Endodermal cell (in vitro differentiated cells): ENCODE measurements around the gene ELMO1. TPM values are rescaled to one million over a fixed set of nuclear protein-coding genes. Genes with fewer than 3 reads are reported as not detected.

ENCODE experiments used
- DNase-seq: peaks from one replicate; pipeline ENCODE4 v3.0.0-alpha.2; 2017
- H3K27ac ChIP-seq: 2 replicates; pipeline ENCODE4 v1.5.1; 2013; ENCODE audit warnings: mild to moderate bottlenecking, low read depth, low read length, moderate library complexity
- H3K27me3 ChIP-seq: 2 replicates; pipeline ENCODE4 v1.6.1; 2013; ENCODE audit warnings: mild to moderate bottlenecking, low read length, moderate library complexity; ENCODE audit not compliant: insufficient read depth, control insufficient read depth, poor library complexity, severe bottlenecking
- H3K36me3 ChIP-seq: 2 replicates; pipeline ENCODE4 v1.7.0; 2013; ENCODE audit warnings: mild to moderate bottlenecking, low read length, moderate library complexity; ENCODE audit not compliant: control insufficient read depth, insufficient read depth
- H3K4me1 ChIP-seq: one replicate; pipeline ENCODE4 v1.7.0; 2013; ENCODE audit warnings: low read length; ENCODE audit not compliant: control insufficient read depth, insufficient read depth
- H3K4me3 ChIP-seq: 2 replicates; pipeline ENCODE4 v1.5.1; 2013; ENCODE audit warnings: mild to moderate bottlenecking, low read length, moderate library complexity
- H3K9ac ChIP-seq: 2 replicates; pipeline ENCODE4 v1.6.1; 2013; ENCODE audit warnings: mild to moderate bottlenecking, low read length, moderate library complexity; ENCODE audit not compliant: poor library complexity, severe bottlenecking; ENCODE audit errors: extremely low read depth
- H3K9me3 ChIP-seq: 2 replicates; pipeline ENCODE4 v1.6.1; 2013; ENCODE audit warnings: mild to moderate bottlenecking, low read length, moderate library complexity; ENCODE audit not compliant: control insufficient read depth
- H3K27ac Mint-ChIP-seq: 2 replicates; pipeline ENCODE4 v1.8.0; 2020; ENCODE audit warnings: mixed read lengths
- H3K27me3 Mint-ChIP-seq: 2 replicates; pipeline ENCODE4 v1.8.0; 2021; ENCODE audit warnings: mild to moderate bottlenecking, mixed read lengths; ENCODE audit not compliant: insufficient read depth
- H3K36me3 Mint-ChIP-seq: 2 replicates; pipeline ENCODE4 v1.8.0; 2020; ENCODE audit warnings: low read depth, mixed read lengths
- H3K4me1 Mint-ChIP-seq: 2 replicates; pipeline ENCODE4 v1.8.0; 2020; ENCODE audit warnings: mixed read lengths
- H3K4me3 Mint-ChIP-seq: 2 replicates; pipeline ENCODE4 v1.8.0; 2020; ENCODE audit warnings: mild to moderate bottlenecking, moderate library complexity, mixed read lengths
- H3K9me3 Mint-ChIP-seq: 2 replicates; pipeline ENCODE4 v1.8.0; 2020; ENCODE audit warnings: mild to moderate bottlenecking, mixed read lengths
- WGBS, 2 experiments: methylation state at CpG; one replicate each; pipeline versions ENCODE4 v1.1.5 to v1.1.7; 2013; ENCODE audit warnings: missing lambda C conversion rate in 2 of 2, mixed read lengths in 1 of 2; ENCODE audit not compliant: insufficient coverage in 1 of 2, insufficient read length in 1 of 2; 5-methylcytosine and 5-hydroxymethylcytosine counted together
- total RNA-seq, 2 donors: library from RNA; stranded (reverse); fragmentation: NEBNext Ultra II Directional in 1 of 2; extraction: Animal tissue kit (Norgen Biotek cat#: 25700) in 1 of 2; gene quantifications; 2 replicates in 1 of 2; 3 replicates in 1 of 2; pipeline ENCODE4 v1.2.1, GENCODE V29; 2021
- TF ChIP-seq, protein P1 (sequence below): fragments of 200-600 bp; sonication (generic); conservative IDR thresholded peaks from 2 replicates; pipeline ENCODE4 v1.5.0; 2021; ENCODE audit warnings: antibody characterized with exemption, mild to moderate bottlenecking

ELMO1 gene
- total RNA-seq, 2 donors from 2014 or later, result 120 to 131 TPM

DNA sequence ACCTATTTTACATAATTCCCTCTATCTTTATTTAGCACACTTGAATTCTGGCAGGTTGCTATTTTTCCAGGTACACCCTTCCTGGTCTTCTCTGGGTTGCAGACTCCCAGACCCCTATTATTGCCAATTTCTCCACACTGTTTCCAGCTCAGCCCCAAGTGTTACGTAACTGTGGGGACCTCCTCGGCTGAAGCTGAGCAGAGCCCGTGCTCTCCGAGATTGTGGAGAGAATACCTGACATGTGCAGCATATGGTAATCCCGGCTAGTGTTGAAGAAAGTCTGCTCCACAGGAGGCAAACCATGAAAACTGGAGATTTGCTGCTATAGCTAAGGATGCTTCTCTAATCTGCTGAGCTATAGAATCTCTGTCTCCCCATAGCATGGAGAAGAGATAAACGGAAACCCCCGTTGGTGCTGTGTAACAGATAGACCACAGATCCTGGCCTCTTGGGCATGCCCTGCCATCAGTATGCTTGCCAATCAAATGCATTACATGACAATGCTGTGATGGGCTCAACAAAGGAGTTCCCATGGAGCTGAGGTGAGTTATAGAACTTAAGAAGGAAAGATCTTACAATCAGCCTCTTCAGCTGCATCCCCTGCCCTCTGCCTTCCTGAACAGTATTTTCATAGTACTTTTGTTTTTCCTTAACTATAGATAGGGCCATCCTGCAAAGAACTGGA, 579.8 kb downstream of the ELMO1 start:
- no peaks in the 10 kb centered on the region for H3K9me3 ChIP-seq
- no peak overlapping the region for H3K4me3 ChIP-seq
- peaks cover 12% of the 10 kb centered on the region for H3K4me1 Mint-ChIP-seq
- H3K27ac Mint-ChIP-seq, result no peak overlapping the region
- H3K36me3 ChIP-seq, result peaks cover 54% of the 10 kb centered on the region
- no peaks in the 10 kb centered on the region for H3K27me3 Mint-ChIP-seq
- TF ChIP-seq, protein P1, sequence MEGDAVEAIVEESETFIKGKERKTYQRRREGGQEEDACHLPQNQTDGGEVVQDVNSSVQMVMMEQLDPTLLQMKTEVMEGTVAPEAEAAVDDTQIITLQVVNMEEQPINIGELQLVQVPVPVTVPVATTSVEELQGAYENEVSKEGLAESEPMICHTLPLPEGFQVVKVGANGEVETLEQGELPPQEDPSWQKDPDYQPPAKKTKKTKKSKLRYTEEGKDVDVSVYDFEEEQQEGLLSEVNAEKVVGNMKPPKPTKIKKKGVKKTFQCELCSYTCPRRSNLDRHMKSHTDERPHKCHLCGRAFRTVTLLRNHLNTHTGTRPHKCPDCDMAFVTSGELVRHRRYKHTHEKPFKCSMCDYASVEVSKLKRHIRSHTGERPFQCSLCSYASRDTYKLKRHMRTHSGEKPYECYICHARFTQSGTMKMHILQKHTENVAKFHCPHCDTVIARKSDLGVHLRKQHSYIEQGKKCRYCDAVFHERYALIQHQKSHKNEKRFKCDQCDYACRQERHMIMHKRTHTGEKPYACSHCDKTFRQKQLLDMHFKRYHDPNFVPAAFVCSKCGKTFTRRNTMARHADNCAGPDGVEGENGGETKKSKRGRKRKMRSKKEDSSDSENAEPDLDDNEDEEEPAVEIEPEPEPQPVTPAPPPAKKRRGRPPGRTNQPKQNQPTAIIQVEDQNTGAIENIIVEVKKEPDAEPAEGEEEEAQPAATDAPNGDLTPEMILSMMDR, result no peak
- no peaks in the 10 kb centered on the region for H3K9me3 Mint-ChIP-seq
- peaks cover 8% of the 10 kb centered on the region for H3K4me1 ChIP-seq
- H3K27me3 ChIP-seq, result no peaks in the 10 kb centered on the region
- H3K36me3 Mint-ChIP-seq, result peaks cover 75% of the 10 kb centered on the region
- no peak for DNase-seq
- H3K27ac ChIP-seq, result no peak overlapping the region
- 95 to 97% methylated on average over 7 of the region's 7 CpGs for WGBS, 2 experiments
- H3K4me3 Mint-ChIP-seq, result no peak overlapping the region
- H3K9ac ChIP-seq, result no peak overlapping the region

DNA sequence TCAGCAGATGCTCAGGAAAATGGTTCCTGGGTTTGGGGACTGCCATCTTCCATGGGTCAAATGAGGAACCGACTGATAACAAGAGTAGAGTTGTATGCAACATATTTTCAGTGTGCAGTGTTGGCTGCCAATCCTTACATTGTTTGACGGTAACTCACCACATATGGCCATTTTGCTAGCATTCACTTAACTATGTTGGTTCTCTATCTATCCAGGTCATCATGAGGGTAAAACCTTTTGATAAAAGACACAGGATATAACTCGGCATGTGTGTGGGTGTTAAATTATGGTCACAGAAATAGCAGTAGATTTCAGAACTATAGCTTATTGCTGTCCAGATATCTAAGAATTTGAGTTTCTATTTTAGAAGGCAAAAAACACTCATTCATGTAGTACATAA, 583.6 kb downstream of the ELMO1 start:
- WGBS, 2 experiments, result 83 to 93% methylated on average over 2 to 3 of the region's 3 CpGs
- Mint-ChIP-seq H3K27ac (no peak overlapping the region), H3K4me3 (no peak overlapping the region), H3K36me3 (peaks cover 82% of the 10 kb centered on the region), H3K4me1 (peaks cover under 1% of the 10 kb centered on the region), H3K9me3 (no peaks in the 10 kb centered on the region), H3K27me3 (no peaks in the 10 kb centered on the region)
- H3K4me1 ChIP-seq, result no peaks in the 10 kb centered on the region
- H3K9me3 ChIP-seq, result no peaks in the 10 kb centered on the region
- H3K4me3 ChIP-seq, result no peak overlapping the region
- TF ChIP-seq, protein P1, result no peak
- H3K9ac ChIP-seq, result no peak overlapping the region
- peaks cover 61% of the 10 kb centered on the region for H3K36me3 ChIP-seq
- no peaks in the 10 kb centered on the region for H3K27me3 ChIP-seq
- no peak for DNase-seq
- H3K27ac ChIP-seq, result no peak overlapping the region

DNA sequence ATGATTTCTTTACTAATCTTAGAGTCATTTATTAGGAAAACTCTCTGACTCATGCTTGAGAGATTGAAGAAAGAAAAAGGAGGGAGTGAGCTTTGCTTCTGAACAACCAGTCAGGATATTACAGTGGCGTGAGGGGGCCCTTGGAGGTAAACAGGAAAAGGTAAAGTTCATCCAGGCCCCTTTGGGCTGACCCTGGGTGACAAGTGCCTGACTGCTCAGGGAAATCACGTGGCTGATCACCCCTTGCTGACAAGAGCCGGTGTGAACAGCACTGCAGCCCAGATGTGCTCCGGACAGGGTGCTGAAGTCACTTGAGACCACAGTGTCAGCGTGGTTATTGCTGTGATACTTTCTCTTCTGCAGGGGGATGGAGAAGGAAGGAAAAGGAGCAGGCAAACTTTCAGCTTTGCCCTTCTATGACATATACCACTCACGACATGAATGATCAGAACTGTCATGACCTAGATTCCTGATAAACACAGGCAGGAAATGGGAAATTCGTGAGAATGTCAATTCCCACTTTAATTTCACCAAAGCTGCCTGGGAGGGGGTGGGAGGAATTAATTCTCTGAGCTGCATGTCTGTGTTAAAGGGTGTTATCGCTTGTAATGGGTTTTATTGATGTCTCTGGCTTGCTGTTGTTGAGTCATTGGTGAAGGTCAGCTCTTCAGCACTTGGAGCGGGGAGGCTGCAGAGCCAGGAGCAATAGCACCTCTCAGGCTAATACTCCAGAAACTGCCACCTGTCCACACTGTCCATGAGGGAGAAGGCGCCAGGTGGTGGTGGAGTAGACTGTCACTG, 584.6 kb downstream of the ELMO1 start:
- WGBS, 2 experiments, result 87 to 89% methylated on average over 4 to 10 of the region's 10 CpGs
- H3K27ac Mint-ChIP-seq, result no peak overlapping the region
- no peak overlapping the region for H3K27ac ChIP-seq

More for the DNA sequence above, 584.6 kb downstream of the ELMO1 start:
- Histone ChIP-seq H3K4me3 (no peak overlapping the region), H3K36me3 (peaks cover 56% of the 10 kb centered on the region), H3K9ac (no peak overlapping the region), H3K4me1 (no peaks in the 10 kb centered on the region), H3K27me3 (no peaks in the 10 kb centered on the region), H3K9me3 (no peaks in the 10 kb centered on the region)
- no peak for DNase-seq
- H3K9me3 Mint-ChIP-seq, result no peaks in the 10 kb centered on the region
- TF ChIP-seq, protein P1, result no peak
- H3K4me3 Mint-ChIP-seq, result no peak overlapping the region
- peaks cover 81% of the 10 kb centered on the region for H3K36me3 Mint-ChIP-seq
- H3K27me3 Mint-ChIP-seq, result no peaks in the 10 kb centered on the region
- no peaks in the 10 kb centered on the region for H3K4me1 Mint-ChIP-seq
